ENCODE results near the gene BTBD16.

GRCh38 chr10:122264931-122265330, 6.2 kb upstream of the BTBD16 start:
- no peak for TF ChIP-seq CTCF (IDR thresholded peaks at IDR 0.05)
- TF ChIP-seq POLR2A (IDR thresholded peaks at IDR 0.05), result no peak
- no peak for TF ChIP-seq POLR2AphosphoS5 (IDR thresholded peaks at IDR 0.05; ENCODE audit: insufficient read depth in 1 of 2, low read depth in 1 of 2)
